HCT116 (cell line): Measurements from ENCODE around the gene OSBPL10. TPM values are rescaled to one million over a fixed set of nuclear protein-coding genes. Genes with fewer than 3 reads are reported as not detected.
A peak's percentile ranks its signal among the peaks of the same experiment; 100 is the strongest.

Experiments used
- ATAC-seq: fragments of 200-7000 bp; cut with Tn5 transposase; 2 replicates; pipeline ENCODE4 v1.9.1; 2020; ENCODE audit warnings: mild to moderate bottlenecking, moderate library complexity
- BruUV-seq: library from RNA; stranded (reverse); fragments of 400-500 nt; replicated peaks from 2 replicates; lab custom pipeline; 2021; lab: Mats Ljungman, UMichigan
- CTCF ChIA-PET: fragments of 300-600 bp; sonication (Branson Sonifier 250); formaldehyde crosslinking; loops from one replicate; lab custom pipeline; 2021; ENCODE audit warnings: antibody characterized with exemption; lab: Charles Lee
- POLR2A ChIA-PET: fragments of 300-600, 350-600 bp; sonication (Branson Sonifier 250); formaldehyde crosslinking; loops from one replicate; lab custom pipeline; 2021; ENCODE audit warnings: antibody characterized with exemption; lab: Charles Lee
- RAD21 ChIA-PET, 2 experiments: fragments of 300-600 bp; sonication (Branson Sonifier 250); formaldehyde crosslinking; loops; one replicate each; lab custom pipeline; 2023; ENCODE audit warnings: low total read pairs in 2 of 2; ENCODE audit not compliant: uncharacterized antibody in 2 of 2, unreplicated experiment in 2 of 2, low non-redundant PET in 1 of 2; lab: Charles Lee
- DNase-seq: peaks from one replicate; pipeline ENCODE4 v3.0.0-alpha.2; 2010; ENCODE audit warnings: low read depth, low spot score
- H2AFZ ChIP-seq: fragments of 200-600 bp; shearing (Covaris generic), sonication (generic); 2 replicates; pipeline ENCODE4 v1.6.1; 2017; ENCODE audit warnings: low read depth, mixed run types, mixed read lengths, antibody characterized with exemption, low read length; ENCODE audit not compliant: poor library complexity, severe bottlenecking
- H3K27ac ChIP-seq: 2 replicates; pipeline ENCODE4 v1.5.1; 2012; ENCODE audit warnings: low read depth, low read length
- H3K27me3 ChIP-seq: fragments of 200-600 bp; sonication (generic); 2 replicates; pipeline ENCODE4 v1.6.1; 2016; ENCODE audit warnings: mixed run types, low read length, mixed read lengths; ENCODE audit not compliant: insufficient read depth
- H3K36me3 ChIP-seq, 2 experiments: fragments of 200-500 bp in 1 of 2; fragments of 200-600 bp in 1 of 2; sonication (Bioruptor generic) in 1 of 2; sonication (generic) in 1 of 2; 2 replicates each; pipeline versions ENCODE4 v1.5.1 to v1.6.1; 2014 to 2016; ENCODE audit warnings: low read length in 2 of 2, inconsistent platforms in 1 of 2, mixed read lengths in 1 of 2, mixed run types in 1 of 2; ENCODE audit not compliant: insufficient read depth in 2 of 2, control insufficient read depth in 1 of 2
- H3K4me1 ChIP-seq, 2 experiments: fragments of 200-600 bp in 1 of 2; sonication (generic) in 1 of 2; 2 replicates each; pipeline versions ENCODE4 v1.5.1 to v1.6.1; 2012 to 2017; ENCODE audit warnings: low read length in 2 of 2, inconsistent platforms in 1 of 2, mild to moderate bottlenecking in 1 of 2, mixed read lengths in 1 of 2, mixed run types in 1 of 2, moderate library complexity in 1 of 2; ENCODE audit not compliant: insufficient read depth in 2 of 2, control insufficient read depth in 1 of 2
- H3K4me2 ChIP-seq: fragments of 200-600 bp; sonication (generic); 2 replicates; pipeline ENCODE4 v1.6.1; 2017; ENCODE audit warnings: mixed run types, low read length, mixed read lengths
- H3K4me3 ChIP-seq, 2 experiments: fragments of 200-600 bp in 1 of 2; sonication (generic) in 1 of 2; replicated peaks in 1 of 2; 2 replicates each; pipeline ENCODE4 v1.5.1; 2011 to 2016; ENCODE audit warnings: low read length in 2 of 2, control low read depth in 1 of 2, low read depth in 1 of 2, mild to moderate bottlenecking in 1 of 2, mixed read lengths in 1 of 2, mixed run types in 1 of 2
- H3K79me2 ChIP-seq: fragments of 200-600 bp; sonication (generic); 2 replicates; pipeline ENCODE4 v1.6.1; 2017; ENCODE audit warnings: mild to moderate bottlenecking, mixed run types, low read length, moderate library complexity, mixed read lengths; ENCODE audit not compliant: insufficient read depth
- H3K9ac ChIP-seq: fragments of 200-600 bp; sonication (generic); 2 replicates; pipeline ENCODE4 v1.6.1; 2016; ENCODE audit warnings: low read length, mixed read lengths
- H3K9me2 ChIP-seq: fragments of 200-600 bp; sonication (generic), shearing (Covaris generic); 2 replicates; pipeline ENCODE4 v1.6.1; 2017; ENCODE audit warnings: mixed run types, mild to moderate bottlenecking, moderate library complexity; ENCODE audit not compliant: insufficient read depth
- H3K9me3 ChIP-seq, 2 experiments: fragments of 200-500 bp in 1 of 2; fragments of 200-600 bp in 1 of 2; sonication (Bioruptor generic) in 1 of 2; sonication (generic) in 1 of 2; 2 replicates each; pipeline ENCODE4 v1.6.1; 2014 to 2017; ENCODE audit warnings: low read length in 2 of 2, mixed read lengths in 2 of 2, inconsistent platforms in 1 of 2, low read depth in 1 of 2, mild to moderate bottlenecking in 1 of 2, mixed run types in 1 of 2, moderate library complexity in 1 of 2; ENCODE audit not compliant: control insufficient read depth in 1 of 2, insufficient read depth in 1 of 2
- H4K20me1 ChIP-seq: fragments of 200-600 bp; sonication (generic), shearing (Covaris generic); 2 replicates; pipeline ENCODE4 v1.6.1; 2017; ENCODE audit warnings: mixed run types, mild to moderate bottlenecking, moderate library complexity; ENCODE audit not compliant: insufficient read depth
- CBX3 ChIP-seq: IDR thresholded peaks from 2 replicates; pipeline ENCODE4 v1.6.1; 2012; ENCODE audit warnings: low read depth
- CEBPB ChIP-seq: IDR thresholded peaks from 2 replicates; pipeline ENCODE4 v1.6.1; 2012; ENCODE audit warnings: low read depth
- EGR1 ChIP-seq: IDR thresholded peaks from 2 replicates; pipeline ENCODE4 v1.6.1; 2012; ENCODE audit warnings: low read depth
- ELF1 ChIP-seq: IDR thresholded peaks from 2 replicates; pipeline ENCODE4 v1.6.1; 2012; ENCODE audit warnings: low read depth, borderline replicate concordance
- EZH2phosphoT487 ChIP-seq: fragments of 200-600 bp; IDR thresholded peaks from 2 replicates; pipeline ENCODE4 v1.6.1; 2018; ENCODE audit warnings: antibody characterized with exemption, borderline replicate concordance
- FOSL1 ChIP-seq: IDR thresholded peaks from 2 replicates; pipeline ENCODE4 v1.6.1; 2012; ENCODE audit warnings: low read depth
- JUND ChIP-seq: IDR thresholded peaks from 2 replicates; pipeline ENCODE4 v1.6.1; 2012
- MAX ChIP-seq: IDR thresholded peaks from 2 replicates; pipeline ENCODE4 v1.6.1; 2012
- POLR2A ChIP-seq: IDR thresholded peaks from 2 replicates; pipeline ENCODE4 v1.7.0; 2011; ENCODE audit warnings: borderline replicate concordance; ENCODE audit not compliant: insufficient read depth, insufficient read length; ENCODE audit errors: extremely low read depth
- POLR2AphosphoS5 ChIP-seq: IDR thresholded peaks from 2 replicates; pipeline ENCODE4 v1.6.1; 2011; ENCODE audit warnings: mild to moderate bottlenecking, low read depth, low read length, moderate library complexity
- RAD21 ChIP-seq: IDR thresholded peaks from 2 replicates; pipeline ENCODE4 v1.6.1; 2012; ENCODE audit warnings: low read depth, mild to moderate bottlenecking
- SIN3A ChIP-seq: IDR thresholded peaks from 2 replicates; pipeline ENCODE4 v1.6.1; 2012; ENCODE audit warnings: low read depth
- SP1 ChIP-seq: IDR thresholded peaks from 2 replicates; pipeline ENCODE4 v1.6.1; 2012; ENCODE audit warnings: low read depth
- SRF ChIP-seq: IDR thresholded peaks from 2 replicates; pipeline ENCODE4 v1.6.1; 2012; ENCODE audit warnings: low read depth
- TCF7L2 ChIP-seq: IDR thresholded peaks from 2 replicates; pipeline ENCODE4 v1.7.0; 2011; ENCODE audit warnings: borderline replicate concordance, inconsistent platforms; ENCODE audit not compliant: insufficient read depth, insufficient read length; ENCODE audit errors: extremely low read depth
- YY1 ChIP-seq: IDR thresholded peaks from 2 replicates; pipeline ENCODE4 v1.6.1; 2011; ENCODE audit warnings: low read length, low read depth, moderate library complexity, mild to moderate bottlenecking; ENCODE audit not compliant: insufficient replicate concordance; ENCODE audit errors: extremely low read depth
- ZNF274 ChIP-seq: fragments of 200-500 bp; sonication (Bioruptor generic); IDR thresholded peaks from 2 replicates; pipeline ENCODE4 v1.6.1; 2014; ENCODE audit warnings: mild to moderate bottlenecking, low read depth, low read length, inconsistent platforms
- intact Hi-C: fragments of 100-400 bp; cut with micrococcal nuclease; formaldehyde crosslinking; loops from 2 replicates; pipeline ENCODE4 v1.10.0; 2022
- total RNA-seq: library from RNA; stranded (reverse); gene quantifications from one replicate; pipeline ENCODE4 v1.2.1, GENCODE V29; 2021; ENCODE audit not compliant: unreplicated experiment
- TF ChIP-seq, protein P1 (sequence below): IDR thresholded peaks from 2 replicates; pipeline ENCODE4 v1.6.1; 2012
- TF ChIP-seq, protein P2 (sequence below): IDR thresholded peaks from 2 replicates; pipeline ENCODE4 v1.6.1; 2011; ENCODE audit warnings: mild to moderate bottlenecking, low read length, moderate library complexity; ENCODE audit not compliant: insufficient replicate concordance; ENCODE audit errors: extremely low read depth

The OSBPL10 gene
- total RNA-seq, 1 experiment from 2014 or later = 25.8 TPM

GRCh38 chr3:31729082-31729481, 252.0 kb downstream of the OSBPL10 start:
- H3K4me2 ChIP-seq = peak overlapping the region; percentile 45

More at GRCh38 chr3:31729082-31729481, 252.0 kb downstream of the OSBPL10 start:
- DNase-seq (no peak), ATAC-seq (no peak)
- Histone ChIP-seq H3K4me3 (no peak overlapping the region), H3K79me2 (no peaks in the 10 kb centered on the region), H3K27ac (no peak overlapping the region), H3K9me2 (no peaks in the 10 kb centered on the region), H3K36me3 (no peaks in the 10 kb centered on the region), H3K4me1 (peaks cover 4 to 11% of the 10 kb centered on the region in 2 experiments), H4K20me1 (no peaks in the 10 kb centered on the region), H3K9ac (no peak overlapping the region), H3K27me3 (no peaks in the 10 kb centered on the region), H2AFZ (no peak overlapping the region), H3K9me3 (no peaks in the 10 kb centered on the region)
- BruUV-seq = no TSS peak
- TF ChIP-seq SRF (no peak), CEBPB (no peak), CBX3 (no peak), ELF1 (no peak), MAX (no peak), YY1 (no peak), ZNF274 (no peak), SP1 (no peak), SIN3A (no peak), FOSL1 (no peak), JUND (no peak), EZH2phosphoT487 (no peak), EGR1 (no peak), RAD21 (no peak), POLR2A (no peak), TCF7L2 (no peak), POLR2AphosphoS5 (no peak)
- TF ChIP-seq, protein P1, sequence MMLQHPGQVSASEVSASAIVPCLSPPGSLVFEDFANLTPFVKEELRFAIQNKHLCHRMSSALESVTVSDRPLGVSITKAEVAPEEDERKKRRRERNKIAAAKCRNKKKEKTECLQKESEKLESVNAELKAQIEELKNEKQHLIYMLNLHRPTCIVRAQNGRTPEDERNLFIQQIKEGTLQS = no peak
- TF ChIP-seq, protein P2, sequence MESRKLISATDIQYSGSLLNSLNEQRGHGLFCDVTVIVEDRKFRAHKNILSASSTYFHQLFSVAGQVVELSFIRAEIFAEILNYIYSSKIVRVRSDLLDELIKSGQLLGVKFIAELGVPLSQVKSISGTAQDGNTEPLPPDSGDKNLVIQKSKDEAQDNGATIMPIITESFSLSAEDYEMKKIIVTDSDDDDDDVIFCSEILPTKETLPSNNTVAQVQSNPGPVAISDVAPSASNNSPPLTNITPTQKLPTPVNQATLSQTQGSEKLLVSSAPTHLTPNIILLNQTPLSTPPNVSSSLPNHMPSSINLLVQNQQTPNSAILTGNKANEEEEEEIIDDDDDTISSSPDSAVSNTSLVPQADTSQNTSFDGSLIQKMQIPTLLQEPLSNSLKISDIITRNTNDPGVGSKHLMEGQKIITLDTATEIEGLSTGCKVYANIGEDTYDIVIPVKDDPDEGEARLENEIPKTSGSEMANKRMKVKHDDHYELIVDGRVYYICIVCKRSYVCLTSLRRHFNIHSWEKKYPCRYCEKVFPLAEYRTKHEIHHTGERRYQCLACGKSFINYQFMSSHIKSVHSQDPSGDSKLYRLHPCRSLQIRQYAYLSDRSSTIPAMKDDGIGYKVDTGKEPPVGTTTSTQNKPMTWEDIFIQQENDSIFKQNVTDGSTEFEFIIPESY = no peak
- ChIA-PET POLR2A (no interaction called here), RAD21 (no interaction called here), CTCF (no interaction called here)
- intact Hi-C loops = loop anchor here (5.0 kb wide), 1 partner anchor 413 kb away; no protein-coding TSS in a partner anchor
